22Rv1 (cell line): ENCODE results near the gene NRG3.

Experiments
- CTCF ChIP-seq: fragments of 450-650 bp; IDR thresholded peaks from 2 replicates; pipeline ENCODE4 v1.5.1; 2017; ENCODE audit warnings: mild to moderate bottlenecking
- ZFX ChIP-seq: fragments of 450-650 bp; IDR thresholded peaks from 2 replicates; pipeline ENCODE4 v1.6.1; 2017; ENCODE audit warnings: antibody characterized with exemption, borderline replicate concordance

DNA sequence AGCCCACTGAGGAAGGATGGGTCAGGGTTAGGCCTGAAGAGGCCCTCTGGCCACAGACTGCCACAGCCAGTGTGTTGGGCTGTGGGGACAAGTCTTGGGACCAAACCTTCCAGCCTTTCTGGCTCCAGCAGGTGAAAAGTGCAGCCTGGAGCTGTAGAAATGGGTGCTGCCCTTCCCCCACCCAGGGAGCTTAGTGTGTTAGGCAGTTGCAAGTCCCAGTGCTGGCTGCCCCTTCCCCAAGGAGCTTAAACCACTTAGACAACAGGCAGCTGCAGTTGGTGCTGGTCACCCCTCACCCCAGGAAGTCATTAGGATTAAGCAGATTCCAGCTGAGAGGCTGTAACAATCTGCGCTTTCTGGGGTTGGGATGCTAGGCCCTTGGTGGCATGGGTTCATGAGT, 563.3 kb downstream of the NRG3 start:
- TF ChIP-seq CTCF (no peak), ZFX (no peak)
